ENCODE measurements around the gene IRAK1.
A peak's percentile ranks its signal among the peaks of the same experiment; 100 is the strongest.

Gene IRAK1

GRCh38 chrX:153969904-153970356 is 49.8 kb downstream of the IRAK1 start:
- DNase-seq: no peak

- DNase-seq: no peak
Measured at GRCh38 chrX:153969125-153969903, 50.4 kb downstream of the IRAK1 start.

DNA sequence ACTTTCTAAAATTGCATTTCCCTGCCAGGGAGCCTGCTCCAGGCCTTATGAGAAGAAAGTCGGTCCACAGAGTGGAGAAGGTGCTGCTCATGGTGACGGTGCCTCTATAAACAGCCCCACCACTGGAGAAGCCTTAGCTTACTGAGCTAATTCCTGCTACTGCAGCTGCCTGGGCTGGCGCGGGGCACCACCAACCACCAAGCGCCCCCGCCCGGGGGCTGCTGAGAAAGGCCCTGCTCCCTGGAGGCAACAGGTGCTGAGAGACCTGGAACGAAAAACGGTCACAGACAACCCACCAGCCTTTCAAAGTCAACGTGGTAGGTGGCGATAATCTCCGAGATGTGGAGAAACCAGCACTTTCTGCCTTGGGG is 51.0 kb downstream of the IRAK1 start:
- DNase-seq: peak; percentile 29

GRCh38 chrX:153968255-153968654 is 51.4 kb downstream of the IRAK1 start:
- DNase-seq: no peak

GRCh38 chrX:153967536-153968224 is 52.0 kb downstream of the IRAK1 start:
- DNase-seq: no peak

GRCh38 chrX:153966841-153967535 is 52.7 kb downstream of the IRAK1 start:
- no peak for DNase-seq

DNA sequence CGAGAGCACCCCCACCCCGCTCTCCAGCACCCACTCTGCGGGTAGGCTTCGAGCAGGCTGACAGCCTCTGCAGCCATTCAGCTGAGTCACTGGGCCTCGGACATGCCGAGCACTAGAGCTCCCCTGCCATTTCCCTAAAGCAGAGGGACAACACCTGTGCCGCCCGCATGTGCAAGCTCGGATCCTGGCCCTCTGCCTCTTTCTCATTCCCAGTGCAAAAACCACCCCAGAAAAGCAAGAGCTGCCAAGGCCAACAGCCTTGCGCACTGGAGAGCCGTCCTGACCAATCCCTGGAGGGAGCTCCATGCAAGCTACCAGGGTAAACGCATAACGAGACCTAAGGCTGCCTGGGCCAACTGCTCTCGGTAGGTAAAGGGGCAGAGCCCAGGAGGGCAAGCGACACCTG is 53.4 kb downstream of the IRAK1 start:
- DNase-seq: no peak

DNA sequence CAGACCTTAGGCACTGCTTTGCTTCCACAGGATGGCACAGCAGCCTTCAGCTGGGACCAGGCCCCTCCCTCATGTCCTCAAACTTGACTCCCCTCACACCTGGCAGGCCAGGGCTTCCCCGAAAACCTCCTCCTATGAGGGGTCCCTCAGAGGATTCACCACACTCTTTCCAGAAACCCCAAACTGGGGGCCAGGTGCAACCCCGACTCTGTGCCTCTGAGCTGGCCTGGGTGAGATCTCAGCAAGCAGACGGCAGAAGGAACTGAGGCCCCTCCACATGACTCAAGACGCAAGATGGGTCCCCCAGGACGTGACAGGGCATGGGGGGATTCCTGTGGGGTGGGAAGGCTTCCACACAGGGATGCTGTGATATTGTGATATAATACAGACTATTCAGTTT is 54.3 kb downstream of the IRAK1 start:
- DNase-seq: no peak

- no peak for DNase-seq
Measured at GRCh38 chrX:153964105-153964504, 55.6 kb downstream of the IRAK1 start.

GRCh38 chrX:153963546-153963945 is 56.2 kb downstream of the IRAK1 start:
- no peak for DNase-seq

DNA sequence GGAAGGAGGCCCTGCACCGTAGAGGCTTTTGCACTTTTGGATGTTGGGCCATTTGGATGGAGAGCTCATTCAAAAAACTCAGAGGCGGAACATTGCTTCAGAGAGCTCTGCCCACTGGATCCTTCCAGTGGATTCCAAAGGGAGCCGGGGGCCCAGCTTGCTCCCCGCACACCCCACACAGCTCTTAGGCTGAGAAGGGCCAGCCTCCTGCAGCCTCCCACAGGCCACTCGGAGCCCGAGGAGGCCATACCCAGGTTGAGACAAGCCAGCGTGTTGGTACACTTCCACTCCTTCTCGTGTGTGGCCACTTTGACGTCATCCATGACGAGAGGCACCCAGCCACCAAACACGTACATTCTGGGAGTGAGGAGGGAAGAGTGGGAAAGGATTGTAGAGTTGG is 58.4 kb downstream of the IRAK1 start:
- DNase-seq: no peak

DNA sequence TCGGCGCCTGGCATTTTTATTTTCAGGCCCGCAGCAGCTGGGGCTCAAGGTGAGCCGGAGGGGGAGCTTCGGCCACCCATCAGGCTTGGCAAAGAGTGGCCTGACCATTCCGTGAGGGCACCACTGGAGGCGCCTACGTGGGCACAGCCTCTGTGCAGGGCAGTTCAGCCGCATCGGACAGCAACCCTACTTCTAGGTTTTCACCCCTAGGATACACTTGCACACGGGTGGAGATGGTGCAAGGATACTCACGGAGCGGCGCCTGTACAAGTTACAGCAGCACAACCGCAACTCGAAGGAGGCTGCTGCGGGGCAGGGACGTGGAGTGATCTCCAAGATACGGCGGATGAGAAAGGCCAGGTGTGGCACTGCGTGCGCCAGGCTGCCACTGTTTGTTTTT is 58.9 kb downstream of the IRAK1 start:
- DNase-seq: no peak
